C4-2B (cell line): ENCODE results near the gene TRIM10.

Source experiments
- CTCF ChIP-seq: fragments of 450-650 bp; conservative IDR thresholded peaks from 2 replicates; pipeline ENCODE4 v1.5.1; 2017; ENCODE audit warnings: mild to moderate bottlenecking
- ZFX ChIP-seq: fragments of 450-650 bp; IDR thresholded peaks from 2 replicates; pipeline ENCODE4 v1.6.1; 2017

GRCh38 chr6:30144811-30145210 lies 16.2 kb downstream of the TRIM10 start:
- TF ChIP-seq CTCF (no peak), ZFX (no peak)
